Measurements from ENCODE around the gene HNRNPF.

GRCh38 chr10:43437141-43437870 lies 28.3 kb upstream of the HNRNPF start:
- TF ChIP-seq CTCF (IDR thresholded peaks at IDR 0.05; ENCODE audit: extremely low read depth in 1 of 2, insufficient read depth in 1 of 2, low read depth in 1 of 2, low read length in 2 of 2) (no peak), POLR2AphosphoS5 (IDR thresholded peaks at IDR 0.05; ENCODE audit: insufficient read depth, low read depth, low read length) (no peak), POLR2A (IDR thresholded peaks at IDR 0.05; ENCODE audit: low read depth, low read length) (no peak), EZH2 (IDR thresholded peaks at IDR 0.05; ENCODE audit: borderline replicate concordance, low read depth, low read length, severe bottlenecking) (no peak)
